RWPE2 (cell line): Measurements from ENCODE around the gene VAPA.
A peak's percentile ranks its signal among the peaks of the same experiment; 100 is the strongest.

ENCODE experiments used
- ATAC-seq: fragments of 200-7000 bp; cut with Tn5 transposase; 3 replicates; pipeline ENCODE4 v1.9.1; 2021; ENCODE audit warnings: low read depth
- DNase-seq: peaks from one replicate; pipeline ENCODE4 v3.0.0-alpha.2; 2020; ENCODE audit warnings: low spot score
- H3K27ac ChIP-seq: fragments of 450-650 bp; 2 replicates; pipeline ENCODE4 v1.5.1; 2017; ENCODE audit warnings: mild to moderate bottlenecking; ENCODE audit not compliant: poor library complexity, severe bottlenecking
- H3K27me3 ChIP-seq: fragments of 250-450 bp; sonication (Bioruptor Pico); 2 replicates; pipeline ENCODE4 v1.5.1; 2021; ENCODE audit warnings: mild to moderate bottlenecking, moderate library complexity; ENCODE audit not compliant: insufficient read depth, poor library complexity, severe bottlenecking
- H3K36me3 ChIP-seq: fragments of 250-450 bp; sonication (Bioruptor Pico); 2 replicates; pipeline ENCODE4 v1.5.1; 2020; ENCODE audit warnings: low read depth, mild to moderate bottlenecking, moderate library complexity
- H3K4me1 ChIP-seq: fragments of 250-450 bp; sonication (Bioruptor Pico); 2 replicates; pipeline ENCODE4 v1.5.1; 2021; ENCODE audit warnings: mild to moderate bottlenecking, moderate library complexity; ENCODE audit not compliant: insufficient read depth, poor library complexity, severe bottlenecking
- H3K4me3 ChIP-seq: fragments of 250-450 bp; sonication (Bioruptor Pico); 2 replicates; pipeline ENCODE4 v1.5.1; 2021; ENCODE audit warnings: mild to moderate bottlenecking, moderate library complexity; ENCODE audit not compliant: severe bottlenecking
- H3K9me3 ChIP-seq: fragments of 250-450 bp; sonication (Bioruptor Pico); 2 replicates; pipeline ENCODE4 v1.5.1; 2021; ENCODE audit warnings: mild to moderate bottlenecking, moderate library complexity; ENCODE audit not compliant: severe bottlenecking
- CTCF ChIP-seq: fragments of 450-650 bp; IDR thresholded peaks from one replicate; pipeline ENCODE4 v1.5.1; 2017; ENCODE audit warnings: mild to moderate bottlenecking, moderate library complexity; ENCODE audit not compliant: poor library complexity, severe bottlenecking

Gene VAPA

DNA sequence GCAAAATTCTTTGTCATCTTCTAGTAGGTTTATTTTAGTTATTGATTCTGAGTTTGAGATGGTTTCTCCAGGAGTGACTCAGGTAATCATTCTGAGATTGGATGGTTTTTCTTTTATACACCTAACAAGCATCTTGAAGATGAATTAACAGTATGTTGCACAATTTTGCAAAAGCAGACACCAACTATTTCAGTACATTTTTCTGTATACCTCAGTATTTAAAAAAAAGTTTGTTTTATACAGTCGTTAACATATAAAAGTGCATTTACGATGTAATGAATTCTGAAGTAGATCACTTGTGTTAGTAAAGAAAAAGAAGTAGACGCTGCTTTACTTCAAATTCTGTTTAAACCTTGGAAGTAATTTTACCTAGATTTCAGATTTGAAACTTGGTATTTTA is 3.0 kb downstream of the VAPA start:
- H3K4me3 ChIP-seq: peak overlapping the region; percentile 67
- H3K36me3 ChIP-seq: peaks cover 10% of the 10 kb centered on the region; the same call in 1 of the 2 replicates
- TF ChIP-seq CTCF: no peak
- H3K27me3 ChIP-seq: no peaks in the 10 kb centered on the region
- peaks cover 47% of the 10 kb centered on the region for H3K4me1 ChIP-seq
- H3K27ac ChIP-seq: peak overlapping the region; percentile 90
- ATAC-seq: no peak
- DNase-seq: no peak
- no peaks in the 10 kb centered on the region for H3K9me3 ChIP-seq

GRCh38 chr18:9918016-9918680 is 4.3 kb downstream of the VAPA start:
- ATAC-seq (no peak; the same call in 2 of the 3 replicates), DNase-seq (no peak)
- Histone ChIP-seq H3K4me3 (no peak overlapping the region), H3K27me3 (no peaks in the 10 kb centered on the region), H3K9me3 (no peaks in the 10 kb centered on the region), H3K36me3 (peaks cover 17% of the 10 kb centered on the region), H3K4me1 (peaks cover 59% of the 10 kb centered on the region), H3K27ac (peak overlapping the region; percentile 15)
- no peak for TF ChIP-seq CTCF

GRCh38 chr18:9919564-9920232 is 5.9 kb downstream of the VAPA start:
- DNase-seq: no peak
- TF ChIP-seq CTCF: no peak
- no peaks in the 10 kb centered on the region for H3K27me3 ChIP-seq
- no peak overlapping the region for H3K4me3 ChIP-seq
- peaks cover 73% of the 10 kb centered on the region for H3K4me1 ChIP-seq
- ATAC-seq: no peak
- H3K36me3 ChIP-seq: peaks cover 21% of the 10 kb centered on the region
- no peaks in the 10 kb centered on the region for H3K9me3 ChIP-seq
- no peak overlapping the region for H3K27ac ChIP-seq

- TF ChIP-seq CTCF: no peak
- DNase-seq: no peak
- H3K27ac ChIP-seq: no peak overlapping the region
- peaks cover 21% of the 10 kb centered on the region for H3K36me3 ChIP-seq
- no peak overlapping the region for H3K4me3 ChIP-seq
- no peaks in the 10 kb centered on the region for H3K27me3 ChIP-seq
- no peaks in the 10 kb centered on the region for H3K9me3 ChIP-seq
- H3K4me1 ChIP-seq: peaks cover 78% of the 10 kb centered on the region
- ATAC-seq: no peak
Measured at GRCh38 chr18:9922592-9923311, 8.9 kb downstream of the VAPA start.
